ENCODE results near the gene MN1.

Gene MN1

GRCh38 chr22:27740202-27740748 is 61.3 kb downstream of the MN1 start:
- no peak for DNase-seq (ENCODE audit: low read depth)

GRCh38 chr22:27737521-27737920 is 64.0 kb downstream of the MN1 start:
- no peak for DNase-seq (ENCODE audit: low read depth)

GRCh38 chr22:27734066-27734465 is 67.5 kb downstream of the MN1 start:
- DNase-seq (ENCODE audit: low read depth), result no peak

GRCh38 chr22:27732841-27733240 is 68.7 kb downstream of the MN1 start:
- no peak for DNase-seq (ENCODE audit: low read depth)

GRCh38 chr22:27732391-27732790 is 69.2 kb downstream of the MN1 start:
- no peak for DNase-seq (ENCODE audit: low read depth)

GRCh38 chr22:27731621-27732020 is 69.9 kb downstream of the MN1 start:
- DNase-seq (ENCODE audit: low read depth), result no peak

- no peak for DNase-seq (ENCODE audit: low read depth)
Observed at GRCh38 chr22:27730641-27731433, 70.7 kb downstream of the MN1 start.

- DNase-seq (ENCODE audit: low read depth), result no peak
Observed at GRCh38 chr22:27729246-27729645, 72.3 kb downstream of the MN1 start.

GRCh38 chr22:27727673-27728451 is 73.7 kb downstream of the MN1 start:
- DNase-seq (ENCODE audit: low read depth), result no peak

- peak; percentile 82 for DNase-seq (ENCODE audit: low read depth)
Observed at GRCh38 chr22:27726686-27727449, 74.7 kb downstream of the MN1 start.

GRCh38 chr22:27726331-27726685 is 75.2 kb downstream of the MN1 start:
- no peak for DNase-seq (ENCODE audit: low read depth)

- no peak for DNase-seq (ENCODE audit: low read depth)
Observed at GRCh38 chr22:27725661-27726060, 75.9 kb downstream of the MN1 start.

GRCh38 chr22:27724709-27725108 is 76.8 kb downstream of the MN1 start:
- DNase-seq (ENCODE audit: low read depth), result no peak

GRCh38 chr22:27724157-27724556 is 77.4 kb downstream of the MN1 start:
- DNase-seq (ENCODE audit: low read depth), result no peak

GRCh38 chr22:27723708-27724107 is 77.8 kb downstream of the MN1 start:
- DNase-seq (ENCODE audit: low read depth), result no peak

GRCh38 chr22:27723158-27723557 is 78.4 kb downstream of the MN1 start:
- DNase-seq (ENCODE audit: low read depth), result no peak

GRCh38 chr22:27720860-27721259 is 80.7 kb downstream of the MN1 start:
- no peak for DNase-seq (ENCODE audit: low read depth)

GRCh38 chr22:27719535-27720227 is 81.9 kb downstream of the MN1 start:
- peak; percentile 13 for DNase-seq (ENCODE audit: low read depth)

- no peak for DNase-seq (ENCODE audit: low read depth)
Observed at GRCh38 chr22:27719036-27719347, 82.6 kb downstream of the MN1 start.

- peak; percentile 86 for DNase-seq (ENCODE audit: low read depth)
Observed at GRCh38 chr22:27718186-27719035, 83.1 kb downstream of the MN1 start.

GRCh38 chr22:27717094-27717493 is 84.5 kb downstream of the MN1 start:
- no peak for DNase-seq (ENCODE audit: low read depth)

All from fibroblast of the conjunctiva (primary cell).